Heart right ventricle (tissue), 16 donors: ENCODE measurements around the gene DSCAM. TPM values are rescaled to one million over a fixed set of nuclear protein-coding genes. Genes with fewer than 3 reads are reported as not detected.

Source experiments
- ATAC-seq, 8 donors: fragments of 200-7000 bp; cut with Tn5 transposase; one replicate each; pipeline ENCODE4 v1.9.1; 2020; ENCODE audit warnings: mild to moderate bottlenecking in 8 of 8, moderate library complexity in 8 of 8, moderate number of reproducible peaks in 1 of 8
- DNase-seq, 2 donors: peaks; one replicate each; pipeline ENCODE4 v3.0.0-alpha.2; 2020
- H3K27ac ChIP-seq, 10 donors: fragments of 200-600 bp; sonication (generic) in 2 of 10; one replicate each; pipeline versions ENCODE4 v1.5.0 to v1.8.0; 2020 to 2022; ENCODE audit warnings: mild to moderate bottlenecking in 3 of 10
- H3K27me3 ChIP-seq, 7 donors: fragments of 200-600 bp; one replicate each; pipeline ENCODE4 v1.8.0; 2021 to 2022; ENCODE audit warnings: mild to moderate bottlenecking in 2 of 7
- H3K36me3 ChIP-seq, 9 donors: fragments of 200-600 bp; sonication (generic) in 1 of 9; one replicate each; pipeline versions ENCODE4 v1.5.0 to v1.8.0; 2020 to 2022; ENCODE audit warnings: mild to moderate bottlenecking in 2 of 9
- H3K4me1 ChIP-seq, 9 donors: fragments of 200-600 bp; sonication (generic) in 1 of 9; one replicate each; pipeline versions ENCODE4 v1.5.0 to v1.8.0; 2020 to 2022; ENCODE audit warnings: mild to moderate bottlenecking in 4 of 9
- H3K4me3 ChIP-seq, 10 donors: fragments of 200-600 bp; sonication (generic) in 2 of 10; one replicate each; pipeline versions ENCODE4 v1.5.0 to v1.8.0; 2020 to 2022; ENCODE audit warnings: mild to moderate bottlenecking in 7 of 10, moderate library complexity in 2 of 10
- H3K9me3 ChIP-seq, 11 donors: fragments of 200-600 bp in 10 of 11; sonication (generic) in 2 of 11; one replicate each; pipeline versions ENCODE4 v1.5.0 to v1.8.0; 2013 to 2022; ENCODE audit warnings: mild to moderate bottlenecking in 2 of 11, control low read depth in 1 of 11, moderate library complexity in 1 of 11
- CTCF ChIP-seq, 9 donors: fragments of 200-600 bp; sonication (generic) in 2 of 9; IDR thresholded peaks; one replicate each; pipeline versions ENCODE4 v1.5.0 to v1.8.0; 2021 to 2022; ENCODE audit warnings: antibody characterized with exemption in 9 of 9, mild to moderate bottlenecking in 5 of 9, moderate library complexity in 1 of 9
- WGBS, 2 donors: extraction: QIAGEN DNeasy Blood & Tissue Kit; methylation state at CpG; one replicate each; pipeline ENCODE4 v1.1.7; 2013; ENCODE audit warnings: inconsistent platforms in 1 of 2; 5-methylcytosine and 5-hydroxymethylcytosine counted together
- intact Hi-C, 10 donors: fragments of 100-400 bp; cut with DNase I; formaldehyde crosslinking; loops; one replicate each; pipeline versions ENCODE4 v1.11.1 to v1.14.2; 2022
- polyA plus RNA-seq, 2 donors: library from polyadenylated mRNA; stranded (reverse); fragments of 200-250 nt; gene quantifications; one replicate each; pipeline ENCODE4 v1.2.3, GENCODE V29; 2013
- total RNA-seq, 10 donors: library from RNA; stranded (reverse); fragmentation: NEBNext Ultra II Directional in 3 of 10; extraction: Animal tissue kit (Norgen Biotek cat#: 25700) in 3 of 10; gene quantifications; one replicate each; pipeline versions ENCODE4 v1.2.1 to v1.2.4, GENCODE V29; 2021 to 2023
- donor health status: Arrhythmogenic right ventricular cardiomyopathy.
- donor health status: ischemic (EF 13 %, LVEDD 7.1; RV severe dilation, severe dysfunction).
- donor health status: healthy with polysubstance abuse.
- donor health status: DM: no; HTN: yes; CAD: no.
- donor health status: DM: no; HTN: no; CAD: no.
- donor health status: ischemic (EF 25% LVEDD 6.9; RV normal size, moderate dysfunction).
- donor health status: ischemic (EF 25% LVEDD 5.7; RV mildly dilated, moderate dysfunction).
- donor health status: healthy.
- donor health status: DM: yes; HTN: yes; CAD: no.
- donor health status: Ischemic cardiomyopathy.
- donor health status: ischemic (EF 35%, LVEDD 5.7; RV mildly dilated, moderate dysfunction).
- donor health status: nonischemic (EF 11% LVEDD 7.7; RV severe dilation, severe dysfunction).
- donor health status: DM: yes; HTN: yes; CAD: no.
- donor health status: PGD.
- donor health status: ischemic (EF 29% LVEDD 5.4; RV normal size, mild dysfunction).
- donor health status: nonischemic (EF 23%, LVEDD 6.1; RV moderate dilation, normal function).

Gene DSCAM
- total and polyA plus RNA-seq, 12 donors, result 0.03 to 0.04 TPM; not detected in 10

- Histone ChIP-seq H3K36me3 (no peaks in the 10 kb centered on the region), H3K4me3 (no peak overlapping the region), H3K9me3 (peaks cover 0 to 25% (median 9%) of the 10 kb centered on the region in 11 donors), H3K27ac (no peak overlapping the region), H3K27me3 (no peaks in the 10 kb centered on the region), H3K4me1 (no peaks in the 10 kb centered on the region)
- intact Hi-C loops, result no loop called here
- TF ChIP-seq CTCF (IDR thresholded peaks at IDR 0.05), result no peak
- DNase-seq (no peak), ATAC-seq (no peak)
- 94 to 97% methylated on average over 2 of the region's 2 CpGs for WGBS, 2 donors
Measured at GRCh38 chr21:40723317-40723716, 123.6 kb downstream of the DSCAM start.

GRCh38 chr21:40719615-40720014 lies 127.3 kb downstream of the DSCAM start:
- Histone ChIP-seq H3K36me3 (no peaks in the 10 kb centered on the region), H3K27ac (no peak overlapping the region), H3K9me3 (peaks cover 0 to 25% (median 9%) of the 10 kb centered on the region in 11 donors), H3K4me1 (no peaks in the 10 kb centered on the region), H3K4me3 (no peak overlapping the region), H3K27me3 (peaks cover 0 to 2% (median 0%) of the 10 kb centered on the region in 7 donors)
- ATAC-seq (no peak), DNase-seq (no peak)
- intact Hi-C loops, result no loop called here
- WGBS, 2 donors, result 68 to 71% methylated on average over 1 of the region's 1 CpG
- no peak for TF ChIP-seq CTCF (IDR thresholded peaks at IDR 0.05)

- no peaks in the 10 kb centered on the region for H3K4me1 ChIP-seq
- H3K36me3 ChIP-seq, result no peaks in the 10 kb centered on the region
- ATAC-seq (no peak), DNase-seq (no peak)
- TF ChIP-seq CTCF (IDR thresholded peaks at IDR 0.05), result no peak
- peaks cover 0 to 18% (median 8%) of the 10 kb centered on the region in 11 donors for H3K9me3 ChIP-seq
- no peak overlapping the region for H3K4me3 ChIP-seq
- intact Hi-C loops, result no loop called here
- no peak overlapping the region for H3K27ac ChIP-seq
- 22 to 31% methylated on average over 3 of the region's 3 CpGs for WGBS, 2 donors
- H3K27me3 ChIP-seq, result peaks cover 0 to 2% (median 0%) of the 10 kb centered on the region in 7 donors
Measured at GRCh38 chr21:40717028-40717427, 129.9 kb downstream of the DSCAM start.

- WGBS, 2 donors, result 75 to 88% methylated on average over 4 of the region's 4 CpGs
Measured at GRCh38 chr21:40714536-40714935, 132.4 kb downstream of the DSCAM start.

More at GRCh38 chr21:40714536-40714935, 132.4 kb downstream of the DSCAM start:
- intact Hi-C loops, result no loop called here
- ATAC-seq (no peak), DNase-seq (no peak)
- Histone ChIP-seq H3K9me3 (peaks cover 0 to 6% (median 0%) of the 10 kb centered on the region in 11 donors), H3K27ac (no peak overlapping the region), H3K4me3 (no peak overlapping the region), H3K27me3 (peaks cover 0 to 2% (median 0%) of the 10 kb centered on the region in 7 donors), H3K36me3 (no peaks in the 10 kb centered on the region), H3K4me1 (no peaks in the 10 kb centered on the region)
- no peak for TF ChIP-seq CTCF (IDR thresholded peaks at IDR 0.05)
